ENCODE measurements around the gene NCAPD2.
A peak's percentile ranks its signal among the peaks of the same experiment; 100 is the strongest.
"Not testable (repeated sequence)": the region's sequence is repeated elsewhere in the genome, so short reads cannot be mapped to it uniquely, and the experiment has no call there.

NCAPD2 gene

GRCh38 chr12:6463216-6463615 lies 30.7 kb upstream of the NCAPD2 start:
- DNase-seq (ENCODE audit: low spot score) = no peak

DNA sequence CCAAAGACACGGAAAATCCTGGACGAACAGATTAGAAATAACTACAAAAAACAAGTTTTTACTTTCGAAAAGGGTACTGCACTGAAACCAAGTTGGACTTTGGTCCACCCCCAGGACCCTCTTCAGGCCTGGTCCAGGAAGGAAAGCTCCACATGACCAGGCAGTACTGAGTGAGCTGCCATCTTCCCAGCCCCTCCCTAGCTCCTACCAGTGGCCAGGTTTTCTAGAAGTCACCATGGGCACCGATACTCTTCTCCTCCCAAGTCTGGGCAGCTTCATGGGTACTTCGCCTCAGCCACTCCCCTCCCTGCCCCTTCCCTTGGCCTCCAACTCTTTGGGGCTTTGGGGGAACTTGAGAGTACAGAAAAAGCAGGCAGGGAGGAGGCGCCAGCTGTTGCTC lies 30.0 kb upstream of the NCAPD2 start:
- no peak for DNase-seq (ENCODE audit: low spot score)

GRCh38 chr12:6464531-6464930 lies 29.4 kb upstream of the NCAPD2 start:
- no peak for DNase-seq (ENCODE audit: low spot score)

- DNase-seq (ENCODE audit: low spot score) = peak; percentile 69
Measured at GRCh38 chr12:6465467-6466183, 28.3 kb upstream of the NCAPD2 start.

- no peak for DNase-seq (ENCODE audit: low spot score)
Measured at GRCh38 chr12:6466184-6466573, 27.7 kb upstream of the NCAPD2 start.

DNA sequence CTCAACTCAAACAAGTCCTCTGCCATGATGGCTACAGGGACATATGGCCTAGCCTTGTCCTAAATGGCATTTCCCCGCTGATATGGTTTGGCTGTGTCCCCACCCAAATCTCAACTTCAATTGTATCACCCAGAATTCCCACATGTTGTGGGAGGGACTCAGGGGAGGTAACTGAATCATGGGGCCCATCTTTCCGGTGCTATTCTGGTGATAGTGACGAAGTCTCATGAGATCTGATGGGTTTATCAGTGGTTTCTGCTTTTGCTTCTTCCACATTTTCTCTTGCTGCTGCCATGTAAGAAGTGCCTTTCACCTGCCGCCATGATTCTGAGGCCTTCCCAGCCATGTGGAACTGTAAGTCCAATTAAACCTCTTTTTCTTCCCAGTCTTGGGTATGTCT lies 27.2 kb upstream of the NCAPD2 start:
- not testable (repeated sequence) for DNase-seq (ENCODE audit: low spot score)

- not testable (repeated sequence) for DNase-seq (ENCODE audit: low spot score)
Measured at GRCh38 chr12:6467571-6468282, 26.2 kb upstream of the NCAPD2 start.

DNA sequence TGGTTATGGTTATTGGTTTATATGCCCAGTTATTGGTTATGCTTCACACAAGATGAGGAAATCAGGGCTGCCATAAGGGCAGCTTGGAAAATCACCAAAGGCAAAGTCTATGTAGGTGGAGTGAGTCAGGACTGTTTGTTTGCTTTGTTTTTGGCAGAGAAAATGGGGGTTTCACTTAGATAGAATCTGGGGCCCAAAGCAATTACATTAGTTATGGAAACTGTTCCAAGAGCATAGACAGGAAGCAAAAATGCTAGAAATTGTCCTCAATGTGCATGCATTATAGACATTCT lies 25.7 kb upstream of the NCAPD2 start:
- DNase-seq (ENCODE audit: low spot score) = no peak

DNA sequence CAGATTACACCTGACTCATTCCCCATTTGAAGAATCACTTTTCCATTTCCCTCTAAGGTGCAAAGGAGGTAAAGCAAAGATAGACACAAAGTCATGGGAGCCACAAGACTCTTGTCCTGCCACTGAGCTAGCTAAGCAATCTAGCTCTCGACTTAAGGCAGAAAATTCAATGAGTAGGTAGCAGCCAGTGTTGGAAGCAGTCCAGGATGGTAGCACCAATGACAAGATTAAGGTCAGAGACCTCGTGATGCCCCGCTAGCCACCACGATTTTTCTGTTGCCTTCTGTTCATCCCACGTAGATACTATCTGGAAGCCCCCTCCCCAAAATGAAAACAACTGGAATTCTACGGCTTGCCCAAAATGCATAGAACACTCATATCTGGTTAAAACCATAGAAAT lies 24.8 kb upstream of the NCAPD2 start:
- no peak for DNase-seq (ENCODE audit: low spot score)

DNA sequence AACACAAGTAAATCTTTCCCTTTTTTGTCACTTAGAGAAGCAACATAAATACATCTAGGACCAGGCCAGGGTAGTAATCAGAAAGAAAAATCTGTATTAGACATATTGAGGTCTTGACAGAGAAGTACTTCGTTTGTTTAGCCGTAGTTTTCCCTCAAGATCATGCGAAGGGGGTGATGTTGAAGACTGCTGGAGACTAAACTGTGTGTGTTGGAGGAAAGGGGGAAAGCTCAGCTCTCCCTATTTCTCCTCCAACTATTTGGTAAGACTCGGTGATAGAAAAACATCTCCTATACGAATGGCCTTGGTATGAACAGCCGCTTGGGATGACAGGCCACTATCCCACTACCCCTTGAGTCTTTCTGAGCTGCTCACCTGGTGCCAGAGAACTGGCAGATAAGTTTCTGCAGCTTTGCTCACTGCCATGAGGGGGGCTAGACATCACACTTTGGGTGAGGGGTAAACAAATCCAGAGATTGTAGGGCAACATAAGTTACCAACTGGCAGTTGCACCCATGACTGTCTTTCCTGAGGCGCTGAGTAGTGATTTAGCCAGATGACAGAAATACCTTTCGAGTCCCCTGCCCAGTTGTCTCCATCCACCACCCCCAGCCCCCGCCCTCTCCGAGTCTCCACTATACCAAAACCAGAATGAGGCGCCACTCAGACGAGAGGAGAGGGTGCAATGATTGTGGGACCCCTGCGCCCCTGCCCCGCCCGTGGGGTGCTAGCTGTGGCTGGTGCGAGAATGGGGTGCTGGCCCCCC lies 24.1 kb upstream of the NCAPD2 start:
- no peak for DNase-seq (ENCODE audit: low spot score)

- peak; percentile 100 for DNase-seq (ENCODE audit: low spot score)
Measured at GRCh38 chr12:6470375-6471163, 23.3 kb upstream of the NCAPD2 start, which contains the start of gene VAMP1. Gene VAMP1 (minus strand): TSS chr12:6470677. CDS start chr12:6470531, 146 bp downstream.

DNA sequence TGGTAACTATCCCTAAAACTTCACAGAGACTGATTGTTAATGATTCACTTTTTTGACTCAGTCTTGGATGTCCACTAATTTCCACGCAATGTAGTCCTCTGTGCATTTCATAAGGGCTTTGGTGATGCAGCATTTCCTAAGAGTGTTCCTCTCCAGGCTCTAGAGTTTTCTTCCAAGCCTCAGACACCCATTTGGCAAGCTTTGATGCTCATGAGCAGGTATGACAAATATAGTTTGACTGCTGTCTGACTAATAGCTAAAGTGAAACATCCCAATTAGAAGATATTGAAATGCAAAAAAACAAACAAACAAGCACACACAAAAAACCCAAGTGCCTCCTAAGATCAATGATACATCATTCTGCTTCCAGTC lies 21.9 kb upstream of the NCAPD2 start:
- no peak for DNase-seq (ENCODE audit: low spot score)

DNA sequence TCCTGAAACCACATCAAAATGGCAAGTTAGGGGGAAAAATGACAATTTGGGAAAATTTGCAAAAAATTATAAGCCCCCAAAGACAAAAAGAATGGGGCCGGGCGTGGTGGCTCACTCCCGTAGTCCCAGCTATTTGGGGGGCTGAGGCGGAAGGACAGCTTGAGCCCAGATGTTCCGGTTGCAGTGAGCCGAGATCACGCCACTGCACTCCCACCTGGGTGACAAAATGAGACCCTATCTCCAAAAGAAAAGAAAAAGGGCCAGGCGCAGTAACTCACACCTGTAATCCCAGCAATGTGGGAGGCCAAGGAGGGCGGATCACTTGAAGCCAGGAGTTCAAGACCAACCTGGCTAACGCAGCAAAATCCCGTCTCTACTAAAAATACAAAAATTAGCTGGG lies 21.4 kb upstream of the NCAPD2 start:
- DNase-seq (ENCODE audit: low spot score) = no peak

DNA sequence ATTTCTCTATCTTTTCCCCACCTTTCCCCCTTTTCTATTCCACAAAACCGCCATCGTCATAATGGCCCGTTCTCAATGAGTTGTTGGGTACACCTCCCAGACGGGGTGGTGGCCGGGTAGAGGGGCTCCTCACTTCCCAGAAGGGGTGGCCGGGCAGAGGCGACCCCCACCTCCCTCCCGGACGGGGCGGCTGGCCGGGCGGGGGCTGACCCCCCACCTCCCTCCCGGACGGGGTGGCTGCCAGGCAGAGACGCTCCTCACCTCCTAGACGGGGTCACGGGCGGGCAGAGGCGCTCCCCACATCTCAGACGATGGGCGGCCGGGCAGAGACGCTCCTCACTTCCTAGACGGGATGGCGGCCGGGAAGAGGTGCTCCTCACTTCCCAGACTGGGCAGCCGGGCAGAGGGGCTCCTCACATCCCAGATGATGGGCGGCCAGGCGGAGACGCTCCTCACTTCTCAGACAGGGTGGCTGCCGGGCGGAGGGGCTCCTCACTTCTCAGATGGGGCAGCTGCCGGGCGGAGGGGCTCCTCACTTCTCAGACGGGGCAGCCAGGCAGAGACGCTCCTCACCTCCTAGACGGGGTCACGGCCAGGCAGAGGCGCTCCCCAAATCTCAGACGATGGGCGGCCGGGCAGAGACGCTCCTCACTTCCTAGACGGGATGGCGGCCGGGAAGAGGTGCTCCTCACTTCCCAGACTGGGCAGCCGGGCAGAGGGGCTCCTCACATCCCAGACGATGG lies 18.5 kb upstream of the NCAPD2 start:
- not testable (repeated sequence) for DNase-seq (ENCODE audit: low spot score)

DNA sequence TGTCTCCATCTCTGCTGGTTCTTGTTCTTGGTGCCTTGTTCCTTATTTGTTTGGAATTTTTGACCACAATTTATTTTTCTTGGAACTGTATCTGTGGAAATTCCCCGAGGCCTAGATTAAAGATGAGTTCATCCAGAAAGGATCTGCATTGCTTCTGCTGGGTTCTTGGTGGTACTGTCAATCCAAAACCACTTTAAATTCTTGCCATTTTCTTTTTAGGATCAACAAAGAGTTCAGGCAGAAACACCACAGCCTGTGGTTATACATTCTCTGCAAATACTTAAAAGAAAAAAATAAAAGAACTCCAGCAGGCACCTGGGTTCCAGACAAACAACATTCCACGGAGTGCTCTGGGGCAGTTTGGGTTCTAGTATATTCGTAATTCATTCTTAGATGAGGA lies 17.4 kb upstream of the NCAPD2 start:
- DNase-seq (ENCODE audit: low spot score) = no peak

DNA sequence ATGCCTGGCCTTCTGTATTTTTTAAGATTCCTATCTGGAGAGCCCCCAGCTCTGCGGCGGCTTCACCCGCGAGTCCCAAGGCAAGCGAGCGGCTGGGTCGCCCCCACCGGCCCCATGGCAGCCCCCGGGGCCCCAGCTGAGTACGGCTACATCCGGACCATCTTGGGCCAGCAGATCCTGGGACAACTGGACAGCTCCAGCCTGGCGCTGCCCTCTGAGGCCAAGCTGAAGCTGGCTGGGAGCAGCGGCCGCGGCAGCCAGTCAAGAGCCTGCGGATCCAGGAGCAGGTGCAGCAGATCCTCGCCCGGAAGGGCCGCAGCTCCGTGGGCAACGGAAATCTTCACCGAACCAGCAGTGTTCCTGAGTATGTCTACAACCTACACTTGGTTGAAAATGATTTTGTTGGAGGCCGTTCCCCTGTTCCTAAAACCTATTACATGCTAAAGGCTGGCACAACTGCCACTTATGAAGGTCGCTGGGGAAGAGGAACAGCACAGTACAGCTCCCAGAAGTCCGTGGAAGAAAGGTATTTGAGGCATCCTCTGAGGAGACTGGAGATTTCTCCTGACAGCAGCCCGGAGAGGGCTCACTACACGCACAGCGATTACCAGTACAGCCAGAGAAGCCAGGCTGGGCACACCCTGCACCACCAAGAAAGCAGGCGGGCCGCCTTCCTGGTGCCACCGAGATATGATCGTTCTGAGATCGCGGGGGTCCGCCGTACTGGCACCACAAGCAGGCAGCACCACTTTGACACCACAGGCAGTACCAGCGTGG lies 16.1 kb upstream of the NCAPD2 start:
- not testable (repeated sequence) for DNase-seq (ENCODE audit: low spot score)

DNA sequence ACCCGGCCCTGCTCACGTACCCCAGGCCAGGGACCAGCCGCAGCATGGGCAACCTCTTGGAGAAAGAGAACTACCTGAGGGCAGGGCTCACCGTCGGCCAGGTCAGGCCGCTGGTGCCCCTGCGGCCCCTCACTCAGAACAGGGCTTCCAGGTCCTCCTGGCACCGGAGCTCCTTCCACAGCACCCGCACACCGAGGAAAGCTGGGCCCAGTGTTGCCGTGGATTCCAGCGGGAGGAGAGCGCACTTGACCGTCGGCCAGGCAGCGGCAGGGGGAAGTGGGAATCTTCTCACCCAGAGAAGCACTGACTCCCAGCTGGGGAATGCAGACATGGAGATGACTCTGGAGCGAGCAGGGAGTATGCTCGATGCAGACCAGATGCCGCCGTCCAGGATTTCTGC lies 15.5 kb upstream of the NCAPD2 start:
- DNase-seq (ENCODE audit: low spot score) = no peak

DNA sequence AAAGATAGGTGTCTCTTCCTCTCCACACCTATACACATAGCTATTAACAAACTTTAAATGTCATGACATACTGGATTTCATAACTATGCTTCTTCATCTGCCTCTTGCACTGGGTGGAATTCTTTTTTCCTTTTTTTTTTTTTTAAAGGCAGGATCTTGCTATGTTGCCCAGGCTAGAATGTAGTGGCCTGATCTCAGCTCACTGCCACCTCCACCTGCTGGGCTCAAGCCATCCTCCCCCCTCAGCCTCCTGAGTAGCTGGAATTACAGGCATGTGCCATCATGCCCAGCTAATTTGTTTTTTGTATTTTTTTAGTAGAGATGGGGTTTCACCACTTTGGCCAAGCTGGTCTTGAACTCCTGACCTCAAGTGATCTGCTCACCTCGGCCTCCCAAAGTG lies 5.7 kb upstream of the NCAPD2 start:
- no peak for DNase-seq (ENCODE audit: low spot score)

GRCh38 chr12:6489449-6489848 lies 4.5 kb upstream of the NCAPD2 start:
- no peak for DNase-seq (ENCODE audit: low spot score)

- not testable (repeated sequence) for DNase-seq (ENCODE audit: low spot score)
Measured at GRCh38 chr12:6490673-6491072, 3.2 kb upstream of the NCAPD2 start.

Measured in Ammon's horn (tissue), 1 donor.